Nephron progenitor cell (in vitro differentiated cells): Measurements from ENCODE around the gene ZNF267.

Experiments
- DNase-seq: peaks from one replicate; pipeline ENCODE4 v3.0.0; 2021
- H3K27ac Mint-ChIP-seq: 2 replicates; pipeline ENCODE4 v1.8.0; 2021; ENCODE audit warnings: mild to moderate bottlenecking, moderate library complexity, mixed read lengths
- H3K27me3 Mint-ChIP-seq: 2 replicates; pipeline ENCODE4 v1.8.0; 2021; ENCODE audit warnings: mild to moderate bottlenecking, low read depth, mixed read lengths; ENCODE audit not compliant: poor library complexity
- H3K36me3 Mint-ChIP-seq: 2 replicates; pipeline ENCODE4 v1.8.0; 2021; ENCODE audit warnings: low read depth, mixed read lengths
- H3K4me1 Mint-ChIP-seq: 2 replicates; pipeline ENCODE4 v1.8.0; 2021; ENCODE audit warnings: mixed read lengths
- H3K4me3 Mint-ChIP-seq: 2 replicates; pipeline ENCODE4 v1.8.0; 2021; ENCODE audit warnings: mild to moderate bottlenecking, moderate library complexity, mixed read lengths
- H3K9me3 Mint-ChIP-seq: 2 replicates; pipeline ENCODE4 v1.8.0; 2021; ENCODE audit warnings: mild to moderate bottlenecking, moderate library complexity, mixed read lengths
- TF ChIP-seq, protein P1 (sequence below): fragments of 200-600 bp; sonication (generic); IDR thresholded peaks from 2 replicates; pipeline ENCODE4 v1.5.0; 2021; ENCODE audit warnings: antibody characterized with exemption

Gene ZNF267

GRCh38 chr16:31871510-31871909, 2.1 kb upstream of the ZNF267 start:
- H3K27ac Mint-ChIP-seq = no peak overlapping the region
- H3K27me3 Mint-ChIP-seq = peaks cover 29% of the 10 kb centered on the region
- no peak overlapping the region for H3K4me3 Mint-ChIP-seq
- DNase-seq = no peak
- H3K9me3 Mint-ChIP-seq = peaks cover 3% of the 10 kb centered on the region
- H3K36me3 Mint-ChIP-seq = peaks cover 11% of the 10 kb centered on the region
- TF ChIP-seq, protein P1, sequence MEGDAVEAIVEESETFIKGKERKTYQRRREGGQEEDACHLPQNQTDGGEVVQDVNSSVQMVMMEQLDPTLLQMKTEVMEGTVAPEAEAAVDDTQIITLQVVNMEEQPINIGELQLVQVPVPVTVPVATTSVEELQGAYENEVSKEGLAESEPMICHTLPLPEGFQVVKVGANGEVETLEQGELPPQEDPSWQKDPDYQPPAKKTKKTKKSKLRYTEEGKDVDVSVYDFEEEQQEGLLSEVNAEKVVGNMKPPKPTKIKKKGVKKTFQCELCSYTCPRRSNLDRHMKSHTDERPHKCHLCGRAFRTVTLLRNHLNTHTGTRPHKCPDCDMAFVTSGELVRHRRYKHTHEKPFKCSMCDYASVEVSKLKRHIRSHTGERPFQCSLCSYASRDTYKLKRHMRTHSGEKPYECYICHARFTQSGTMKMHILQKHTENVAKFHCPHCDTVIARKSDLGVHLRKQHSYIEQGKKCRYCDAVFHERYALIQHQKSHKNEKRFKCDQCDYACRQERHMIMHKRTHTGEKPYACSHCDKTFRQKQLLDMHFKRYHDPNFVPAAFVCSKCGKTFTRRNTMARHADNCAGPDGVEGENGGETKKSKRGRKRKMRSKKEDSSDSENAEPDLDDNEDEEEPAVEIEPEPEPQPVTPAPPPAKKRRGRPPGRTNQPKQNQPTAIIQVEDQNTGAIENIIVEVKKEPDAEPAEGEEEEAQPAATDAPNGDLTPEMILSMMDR = no peak
- H3K4me1 Mint-ChIP-seq = peaks cover 36% of the 10 kb centered on the region

- no peak overlapping the region for H3K4me3 Mint-ChIP-seq
- TF ChIP-seq, protein P1 = no peak
Measured at GRCh38 chr16:31872201-31872600, 1.4 kb upstream of the ZNF267 start.

DNA sequence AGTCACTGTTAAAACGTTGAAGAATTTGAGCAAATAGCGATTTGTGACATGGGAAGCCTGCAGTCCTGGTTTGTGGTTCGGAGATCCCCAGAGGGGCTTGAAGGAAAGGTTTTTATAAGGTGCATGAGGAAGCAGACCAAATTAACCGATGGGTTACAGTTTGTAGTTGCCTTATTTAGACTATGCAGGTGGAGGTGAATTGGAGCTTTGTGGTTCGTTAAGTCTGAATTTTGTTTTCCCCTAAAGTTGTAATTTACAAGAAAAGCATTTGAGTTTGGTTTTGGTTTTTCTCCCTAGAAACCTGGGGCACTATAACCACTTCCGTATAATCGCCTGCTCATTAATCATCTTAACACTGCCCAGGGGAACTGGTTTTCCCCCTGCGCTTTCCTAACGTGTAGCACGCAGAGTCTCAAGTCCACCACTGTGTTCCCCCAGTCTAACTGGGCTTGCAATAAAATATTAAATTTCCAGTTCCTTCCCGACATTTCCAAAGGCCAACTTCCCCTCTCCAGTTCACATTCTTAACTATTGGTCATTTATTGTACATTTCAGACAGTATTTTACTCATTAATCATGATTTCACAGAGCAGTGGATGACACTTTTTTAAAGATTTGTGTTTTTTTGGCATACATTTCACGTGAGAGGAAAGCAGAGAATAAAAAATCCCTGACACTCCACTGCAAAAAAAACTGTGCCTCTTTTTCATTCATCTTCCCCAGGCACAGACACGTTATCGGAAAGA, 932 bp downstream of the ZNF267 start:
- Mint-ChIP-seq H3K4me1 (peaks cover 41% of the 10 kb centered on the region), H3K4me3 (peak overlapping the region; percentile 94), H3K27ac (peak overlapping the region; percentile 64), H3K27me3 (peaks cover 15% of the 10 kb centered on the region), H3K36me3 (peaks cover 40% of the 10 kb centered on the region), H3K9me3 (peaks cover 26% of the 10 kb centered on the region)
- TF ChIP-seq, protein P1 = no peak
- DNase-seq = no peak

More at GRCh38 chr16:31872201-31872600, 1.4 kb upstream of the ZNF267 start:
- H3K4me1 Mint-ChIP-seq = peaks cover 43% of the 10 kb centered on the region
- peaks cover 6% of the 10 kb centered on the region for H3K9me3 Mint-ChIP-seq
- H3K36me3 Mint-ChIP-seq = peaks cover 17% of the 10 kb centered on the region
- H3K27ac Mint-ChIP-seq = no peak overlapping the region
- peaks cover 22% of the 10 kb centered on the region for H3K27me3 Mint-ChIP-seq
- DNase-seq = no peak

- Mint-ChIP-seq H3K4me3 (peak overlapping the region; percentile 94), H3K4me1 (peaks cover 38% of the 10 kb centered on the region), H3K27ac (no peak overlapping the region), H3K36me3 (peaks cover 48% of the 10 kb centered on the region), H3K27me3 (peaks cover 12% of the 10 kb centered on the region), H3K9me3 (peaks cover 33% of the 10 kb centered on the region)
- TF ChIP-seq, protein P1 = no peak
- no peak for DNase-seq
Measured at GRCh38 chr16:31875112-31875803, 1.7 kb downstream of the ZNF267 start.

DNA sequence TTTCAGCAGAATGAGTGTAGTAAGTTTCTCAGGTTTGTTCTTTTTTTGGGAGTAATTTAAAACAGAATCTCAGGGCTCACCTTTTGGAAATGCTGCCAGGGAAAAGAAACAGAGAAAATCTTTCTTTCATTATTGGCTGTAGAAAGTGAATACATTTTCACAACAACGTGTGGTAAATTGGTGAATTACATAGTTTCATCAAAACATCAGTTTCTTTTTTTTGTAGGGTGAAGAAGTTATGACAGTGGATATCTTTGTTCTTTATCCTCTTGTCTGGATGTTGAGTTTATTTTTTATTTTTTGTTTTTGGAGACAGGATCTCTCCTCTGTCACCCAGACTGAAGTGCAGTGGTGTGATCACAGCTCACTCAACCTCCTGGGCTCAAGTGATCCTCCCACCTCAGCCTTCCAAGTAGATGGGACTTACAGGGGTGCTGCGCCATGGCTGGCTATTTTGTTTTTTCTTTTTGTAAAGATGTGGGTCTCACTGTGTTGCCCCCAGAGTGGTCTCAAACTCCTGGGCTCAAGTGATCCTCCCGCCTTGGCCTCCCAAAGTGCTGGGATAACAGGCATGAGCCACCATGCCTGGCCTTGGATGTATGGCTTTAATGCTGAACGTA, 2.4 kb downstream of the ZNF267 start:
- Mint-ChIP-seq H3K4me3 (peak overlapping the region; percentile 18), H3K27ac (no peak overlapping the region), H3K9me3 (peaks cover 40% of the 10 kb centered on the region), H3K27me3 (peaks cover 5% of the 10 kb centered on the region), H3K36me3 (peaks cover 55% of the 10 kb centered on the region), H3K4me1 (peaks cover 38% of the 10 kb centered on the region)
- TF ChIP-seq, protein P1 = no peak
- DNase-seq = no peak
